ENCODE data around the gene SDHA. TPM values are rescaled to one million over a fixed set of nuclear protein-coding genes. Genes with fewer than 3 reads are reported as not detected.

The SDHA gene
- polyA plus RNA-seq, 2 of the 4 experiments (the other 2 are of a cell fraction), result 115 to 134 TPM

GRCh38 chr5:204966-205670, 13.0 kb upstream of the SDHA start:
- DNase-seq (ENCODE audit: low read depth in 1 of 2, low spot score in 1 of 2) (no peak), FAIRE-seq (no peak), ATAC-seq (no peak)
- no peak overlapping the region for H3K27ac ChIP-seq
- H3K4me1 ChIP-seq, result no peaks in the 10 kb centered on the region; the same call in 2 of the 3 replicates
- ChIA-PET POLR2A (no interaction called here), CTCF (interaction anchor here (1.6 kb wide), 1 partner anchor 9 kb away, joined by 3 read pairs; no protein-coding TSS in a partner anchor)
- 94% methylated on average over 30 of the region's 30 CpGs for WGBS (ENCODE audit: missing lambda C conversion rate)
- no peak overlapping the region for H3K4me3 ChIP-seq
- TF ChIP-seq HES2 (IDR thresholded peaks at IDR 0.05) (no peak), POLR2A (IDR thresholded peaks at IDR 0.05; ENCODE audit: low read length) (no peak), SREBF2 (IDR thresholded peaks at IDR 0.05) (no peak), EHMT2 (IDR thresholded peaks at IDR 0.05; ENCODE audit: low read depth) (no peak), CBX2 (IDR thresholded peaks at IDR 0.05; ENCODE audit: borderline replicate concordance, low read depth) (no peak), HOXA7 (CRISPR knock-in tag; IDR thresholded peaks at IDR 0.05) (no peak), MYC (IDR thresholded peaks at IDR 0.05; ENCODE audit: borderline replicate concordance, low read length) (no peak), JUN (IDR thresholded peaks at IDR 0.05) (no peak), PBX3 (IDR thresholded peaks at IDR 0.05) (no peak), MAFK (IDR thresholded peaks at IDR 0.05; ENCODE audit: partially characterized antibody) (no peak), USF2 (IDR thresholded peaks at IDR 0.05) (no peak), EHF (CRISPR knock-in tag; IDR thresholded peaks at IDR 0.05) (no peak), RNF2 (IDR thresholded peaks at IDR 0.05; ENCODE audit: borderline replicate concordance, low read depth) (no peak), HOXB5 (CRISPR knock-in tag; IDR thresholded peaks at IDR 0.05) (no peak), REST (IDR thresholded peaks at IDR 0.05) (no peak), SMC3 (IDR thresholded peaks at IDR 0.05) (no peak)
- no peaks in the 10 kb centered on the region for H3K9me3 ChIP-seq
- no peak overlapping the region for H3K4me2 ChIP-seq

GRCh38 chr5:206406-206805, 11.7 kb upstream of the SDHA start:
- no peaks in the 10 kb centered on the region; the same call in 2 of the 3 replicates for H3K4me1 ChIP-seq
- FAIRE-seq, result no peak
- WGBS (ENCODE audit: missing lambda C conversion rate), result 82% methylated on average over 11 of the region's 11 CpGs
- peak in 1 of 2 experiments; percentile 46; a peak in 2 of 6 replicates for ATAC-seq
- H3K4me3 ChIP-seq, result no peak overlapping the region
- no peak for TF ChIP-seq CEBPB (IDR thresholded peaks at IDR 0.05)
- TF ChIP-seq BHLHE40 (IDR thresholded peaks at IDR 0.05; ENCODE audit: low read depth, low read length), result no peak
- no peak for TF ChIP-seq KDM1A (IDR thresholded peaks at IDR 0.05; ENCODE audit: low read depth)
- no peak for TF ChIP-seq FOSB (CRISPR knock-in tag; IDR thresholded peaks at IDR 0.05)
- TF ChIP-seq ZC3H11A (IDR thresholded peaks at IDR 0.05), result no peak
- no peak for TF ChIP-seq POLR2AphosphoS2 (conservative IDR thresholded peaks at IDR 0.05; ENCODE audit: low read length)
- TF ChIP-seq FOXS1 (CRISPR knock-in tag; IDR thresholded peaks at IDR 0.05), result no peak
- no peak for TF ChIP-seq ESRRA (IDR thresholded peaks at IDR 0.05; ENCODE audit: borderline replicate concordance, low read length)
- TF ChIP-seq HES2 (IDR thresholded peaks at IDR 0.05), result no peak
- TF ChIP-seq ELK1 (IDR thresholded peaks at IDR 0.05; ENCODE audit: low read depth, low read length), result no peak
- TF ChIP-seq RARB (CRISPR knock-in tag; IDR thresholded peaks at IDR 0.05), result no peak
- TF ChIP-seq MAZ (IDR thresholded peaks at IDR 0.05; ENCODE audit: borderline replicate concordance, low read depth, low read length), result no peak
- no peak for TF ChIP-seq MAFK (IDR thresholded peaks at IDR 0.05; ENCODE audit: partially characterized antibody)
- TF ChIP-seq JUN (IDR thresholded peaks at IDR 0.05), result no peak
- no peak for TF ChIP-seq HDAC2 (IDR thresholded peaks at IDR 0.05)
- TF ChIP-seq EHMT2 (IDR thresholded peaks at IDR 0.05; ENCODE audit: low read depth), result no peak
- TF ChIP-seq HOXB5 (CRISPR knock-in tag; IDR thresholded peaks at IDR 0.05), result no peak
- no peak for TF ChIP-seq CTCF (IDR thresholded peaks at IDR 0.05)
- POLR2A ChIA-PET, result no interaction called here
- no peak for DNase-seq (ENCODE audit: low read depth in 1 of 2, low spot score in 1 of 2)
- no peak overlapping the region for H3K27ac ChIP-seq
- CTCF ChIA-PET, result interaction anchor here (1.6 kb wide), 1 partner anchor 7 kb away, joined by 3 read pairs; no protein-coding TSS in a partner anchor
- H3K4me2 ChIP-seq, result no peak overlapping the region
- H3K9me3 ChIP-seq, result no peaks in the 10 kb centered on the region
